MV-4-11 (cell line): ENCODE results near the gene KIF12.

ENCODE experiments used
- DNase-seq: peaks from one replicate; lab custom pipeline; 2025; lab: John Stamatoyannopoulos, UW

KIF12 gene

GRCh38 chr9:114065304-114065703 is 33.8 kb downstream of the KIF12 start:
- DNase-seq, result no peak

GRCh38 chr9:114061830-114062474 is 37.1 kb downstream of the KIF12 start:
- DNase-seq, result peak; percentile 14

- DNase-seq, result no peak
These were observed 37.8 kb downstream of the KIF12 start for GRCh38 chr9:114061292-114061691.

- DNase-seq, result no peak
These were observed 38.4 kb downstream of the KIF12 start for GRCh38 chr9:114060711-114061110.

- DNase-seq, result no peak
These were observed 39.0 kb downstream of the KIF12 start for GRCh38 chr9:114060070-114060469.

GRCh38 chr9:114059047-114059803 is 39.9 kb downstream of the KIF12 start:
- DNase-seq, result no peak

- DNase-seq, result no peak
These were observed 40.4 kb downstream of the KIF12 start for GRCh38 chr9:114058688-114059046.

GRCh38 chr9:114057161-114057885 is 41.8 kb downstream of the KIF12 start:
- DNase-seq, result no peak

- no peak for DNase-seq
These were observed 42.6 kb downstream of the KIF12 start for GRCh38 chr9:114056527-114056926.

GRCh38 chr9:114055894-114056293 is 43.2 kb downstream of the KIF12 start:
- DNase-seq, result no peak

- DNase-seq, result no peak
These were observed 44.0 kb downstream of the KIF12 start for GRCh38 chr9:114055061-114055460.

GRCh38 chr9:114054191-114054690 is 44.9 kb downstream of the KIF12 start:
- DNase-seq, result no peak

- DNase-seq, result no peak
These were observed 45.7 kb downstream of the KIF12 start for GRCh38 chr9:114053246-114054005.

- DNase-seq, result no peak
These were observed 47.4 kb downstream of the KIF12 start for GRCh38 chr9:114051706-114052105.

GRCh38 chr9:114051281-114051680 is 47.8 kb downstream of the KIF12 start:
- no peak for DNase-seq

- no peak for DNase-seq
These were observed 48.4 kb downstream of the KIF12 start for GRCh38 chr9:114050646-114051045.

GRCh38 chr9:114050226-114050568 is 48.9 kb downstream of the KIF12 start:
- no peak for DNase-seq

- DNase-seq, result no peak
These were observed 49.5 kb downstream of the KIF12 start for GRCh38 chr9:114049441-114050225.

- no peak for DNase-seq
These were observed 50.3 kb downstream of the KIF12 start for GRCh38 chr9:114048533-114049415.

- DNase-seq, result no peak
These were observed 51.4 kb downstream of the KIF12 start for GRCh38 chr9:114047717-114048116.
